Measurements from ENCODE around the gene MRPL1.

MRPL1 gene

GRCh38 chr4:77862478-77863216, at the start of gene MRPL1:
TSS of gene MRPL1 (plus strand) at chr4:77862830. CDS start at chr4:77862849, 19 bp downstream.
- DNase-seq (ENCODE audit: low read depth): peak; percentile 98
- peak within 1 kb of the TSS; percentile 73 for H3K4me3 ChIP-seq (ENCODE audit: low read depth, low read length)
- no peak for TF ChIP-seq CTCF (conservative IDR thresholded peaks at IDR 0.05; ENCODE audit: low read depth, low read length)

- H3K4me3 ChIP-seq (ENCODE audit: low read depth, low read length): no peak overlapping the region
- TF ChIP-seq CTCF (conservative IDR thresholded peaks at IDR 0.05; ENCODE audit: low read depth, low read length): no peak
- no peak for DNase-seq (ENCODE audit: low read depth)
Observed at GRCh38 chr4:77815636-77816035, 47.0 kb upstream of the MRPL1 start.

- TF ChIP-seq CTCF (conservative IDR thresholded peaks at IDR 0.05; ENCODE audit: low read depth, low read length): no peak
- DNase-seq (ENCODE audit: low read depth): no peak
- no peak overlapping the region for H3K4me3 ChIP-seq (ENCODE audit: low read depth, low read length)
Observed at GRCh38 chr4:77816546-77816945, 46.1 kb upstream of the MRPL1 start.

- H3K4me3 ChIP-seq (ENCODE audit: low read depth, low read length): peak overlapping the region; percentile 90
- TF ChIP-seq CTCF (conservative IDR thresholded peaks at IDR 0.05; ENCODE audit: low read depth, low read length): no peak
- DNase-seq (ENCODE audit: low read depth): peak; percentile 22
Observed at GRCh38 chr4:77817304-77818072, 45.1 kb upstream of the MRPL1 start.

GRCh38 chr4:77818073-77818601, 44.5 kb upstream of the MRPL1 start:
- TF ChIP-seq CTCF (conservative IDR thresholded peaks at IDR 0.05; ENCODE audit: low read depth, low read length): peak; percentile 67
- H3K4me3 ChIP-seq (ENCODE audit: low read depth, low read length): peak overlapping the region; percentile 90
- peak; percentile 87 for DNase-seq (ENCODE audit: low read depth)

GRCh38 chr4:77818602-77819403, 43.8 kb upstream of the MRPL1 start, which contains the start of gene CNOT6L:
TSS of gene CNOT6L (minus strand) at chr4:77819368. CDS start at chr4:77819308, 60 bp downstream.
- no peak for TF ChIP-seq CTCF (conservative IDR thresholded peaks at IDR 0.05; ENCODE audit: low read depth, low read length)
- peak; percentile 84 for DNase-seq (ENCODE audit: low read depth)
- H3K4me3 ChIP-seq (ENCODE audit: low read depth, low read length): peak within 1 kb of the TSS; percentile 90

All from choroid plexus epithelial cell (primary cell).